HCT116 (cell line): ENCODE measurements around the gene LPO. TPM values are rescaled to one million over a fixed set of nuclear protein-coding genes. Genes with fewer than 3 reads are reported as not detected.

ENCODE experiments used
- ATAC-seq: fragments of 200-7000 bp; cut with Tn5 transposase; 2 replicates; pipeline ENCODE4 v1.9.1; 2020; ENCODE audit warnings: mild to moderate bottlenecking, moderate library complexity
- BruUV-seq: library from RNA; stranded (reverse); fragments of 400-500 nt; replicated peaks from 2 replicates; lab custom pipeline; 2021; lab: Mats Ljungman, UMichigan
- CTCF ChIA-PET: fragments of 300-600 bp; sonication (Branson Sonifier 250); formaldehyde crosslinking; loops from one replicate; lab custom pipeline; 2021; ENCODE audit warnings: antibody characterized with exemption; lab: Charles Lee
- POLR2A ChIA-PET: fragments of 300-600, 350-600 bp; sonication (Branson Sonifier 250); formaldehyde crosslinking; loops from one replicate; lab custom pipeline; 2021; ENCODE audit warnings: antibody characterized with exemption; lab: Charles Lee
- RAD21 ChIA-PET, 2 experiments: fragments of 300-600 bp; sonication (Branson Sonifier 250); formaldehyde crosslinking; loops; one replicate each; lab custom pipeline; 2023; ENCODE audit warnings: low total read pairs in 2 of 2; ENCODE audit not compliant: uncharacterized antibody in 2 of 2, unreplicated experiment in 2 of 2, low non-redundant PET in 1 of 2; lab: Charles Lee
- DNase-seq: peaks from one replicate; pipeline ENCODE4 v3.0.0-alpha.2; 2010; ENCODE audit warnings: low read depth, low spot score
- H2AFZ ChIP-seq: fragments of 200-600 bp; shearing (Covaris generic), sonication (generic); 2 replicates; pipeline ENCODE4 v1.6.1; 2017; ENCODE audit warnings: low read depth, mixed run types, mixed read lengths, antibody characterized with exemption, low read length; ENCODE audit not compliant: poor library complexity, severe bottlenecking
- H3K27ac ChIP-seq: 2 replicates; pipeline ENCODE4 v1.5.1; 2012; ENCODE audit warnings: low read depth, low read length
- H3K27me3 ChIP-seq: fragments of 200-600 bp; sonication (generic); 2 replicates; pipeline ENCODE4 v1.6.1; 2016; ENCODE audit warnings: mixed run types, low read length, mixed read lengths; ENCODE audit not compliant: insufficient read depth
- H3K36me3 ChIP-seq, 2 experiments: fragments of 200-500 bp in 1 of 2; fragments of 200-600 bp in 1 of 2; sonication (Bioruptor generic) in 1 of 2; sonication (generic) in 1 of 2; 2 replicates each; pipeline versions ENCODE4 v1.5.1 to v1.6.1; 2014 to 2016; ENCODE audit warnings: low read length in 2 of 2, inconsistent platforms in 1 of 2, mixed read lengths in 1 of 2, mixed run types in 1 of 2; ENCODE audit not compliant: insufficient read depth in 2 of 2, control insufficient read depth in 1 of 2
- H3K4me1 ChIP-seq, 2 experiments: fragments of 200-600 bp in 1 of 2; sonication (generic) in 1 of 2; 2 replicates each; pipeline versions ENCODE4 v1.5.1 to v1.6.1; 2012 to 2017; ENCODE audit warnings: low read length in 2 of 2, inconsistent platforms in 1 of 2, mild to moderate bottlenecking in 1 of 2, mixed read lengths in 1 of 2, mixed run types in 1 of 2, moderate library complexity in 1 of 2; ENCODE audit not compliant: insufficient read depth in 2 of 2, control insufficient read depth in 1 of 2
- H3K4me2 ChIP-seq: fragments of 200-600 bp; sonication (generic); 2 replicates; pipeline ENCODE4 v1.6.1; 2017; ENCODE audit warnings: mixed run types, low read length, mixed read lengths
- H3K4me3 ChIP-seq, 2 experiments: fragments of 200-600 bp in 1 of 2; sonication (generic) in 1 of 2; replicated peaks in 1 of 2; 2 replicates each; pipeline ENCODE4 v1.5.1; 2011 to 2016; ENCODE audit warnings: low read length in 2 of 2, control low read depth in 1 of 2, low read depth in 1 of 2, mild to moderate bottlenecking in 1 of 2, mixed read lengths in 1 of 2, mixed run types in 1 of 2
- H3K79me2 ChIP-seq: fragments of 200-600 bp; sonication (generic); 2 replicates; pipeline ENCODE4 v1.6.1; 2017; ENCODE audit warnings: mild to moderate bottlenecking, mixed run types, low read length, moderate library complexity, mixed read lengths; ENCODE audit not compliant: insufficient read depth
- H3K9ac ChIP-seq: fragments of 200-600 bp; sonication (generic); 2 replicates; pipeline ENCODE4 v1.6.1; 2016; ENCODE audit warnings: low read length, mixed read lengths
- H3K9me2 ChIP-seq: fragments of 200-600 bp; sonication (generic), shearing (Covaris generic); 2 replicates; pipeline ENCODE4 v1.6.1; 2017; ENCODE audit warnings: mixed run types, mild to moderate bottlenecking, moderate library complexity; ENCODE audit not compliant: insufficient read depth
- H3K9me3 ChIP-seq, 2 experiments: fragments of 200-500 bp in 1 of 2; fragments of 200-600 bp in 1 of 2; sonication (Bioruptor generic) in 1 of 2; sonication (generic) in 1 of 2; 2 replicates each; pipeline ENCODE4 v1.6.1; 2014 to 2017; ENCODE audit warnings: low read length in 2 of 2, mixed read lengths in 2 of 2, inconsistent platforms in 1 of 2, low read depth in 1 of 2, mild to moderate bottlenecking in 1 of 2, mixed run types in 1 of 2, moderate library complexity in 1 of 2; ENCODE audit not compliant: control insufficient read depth in 1 of 2, insufficient read depth in 1 of 2
- H4K20me1 ChIP-seq: fragments of 200-600 bp; sonication (generic), shearing (Covaris generic); 2 replicates; pipeline ENCODE4 v1.6.1; 2017; ENCODE audit warnings: mixed run types, mild to moderate bottlenecking, moderate library complexity; ENCODE audit not compliant: insufficient read depth
- CEBPB ChIP-seq: IDR thresholded peaks from 2 replicates; pipeline ENCODE4 v1.6.1; 2012; ENCODE audit warnings: low read depth
- CTCF ChIP-seq, 3 experiments: fragments of 200-600 bp in 1 of 3; sonication (generic) in 1 of 3; IDR thresholded peaks in 2 of 3; conservative IDR thresholded peaks in 1 of 3; 2 replicates each; pipeline ENCODE4 v1.5.1; 2012 to 2017; ENCODE audit warnings: low read depth in 2 of 3, low read length in 2 of 3, antibody characterized with exemption in 1 of 3, borderline replicate concordance in 1 of 3, control low read depth in 1 of 3, mild to moderate bottlenecking in 1 of 3, mixed read lengths in 1 of 3, mixed run types in 1 of 3, moderate library complexity in 1 of 3; ENCODE audit not compliant: insufficient read depth in 1 of 3
- EGR1 ChIP-seq: IDR thresholded peaks from 2 replicates; pipeline ENCODE4 v1.6.1; 2012; ENCODE audit warnings: low read depth
- ELF1 ChIP-seq: IDR thresholded peaks from 2 replicates; pipeline ENCODE4 v1.6.1; 2012; ENCODE audit warnings: low read depth, borderline replicate concordance
- EZH2 ChIP-seq: fragments of 200-600 bp; sonication (generic); IDR thresholded peaks from 2 replicates; pipeline ENCODE4 v1.6.1; 2017; ENCODE audit warnings: antibody characterized with exemption, mixed run types
- EZH2phosphoT487 ChIP-seq: fragments of 200-600 bp; IDR thresholded peaks from 2 replicates; pipeline ENCODE4 v1.6.1; 2018; ENCODE audit warnings: antibody characterized with exemption, borderline replicate concordance
- JUND ChIP-seq: IDR thresholded peaks from 2 replicates; pipeline ENCODE4 v1.6.1; 2012
- MAX ChIP-seq: IDR thresholded peaks from 2 replicates; pipeline ENCODE4 v1.6.1; 2012
- POLR2AphosphoS5 ChIP-seq: IDR thresholded peaks from 2 replicates; pipeline ENCODE4 v1.6.1; 2011; ENCODE audit warnings: mild to moderate bottlenecking, low read depth, low read length, moderate library complexity
- RAD21 ChIP-seq: IDR thresholded peaks from 2 replicates; pipeline ENCODE4 v1.6.1; 2012; ENCODE audit warnings: low read depth, mild to moderate bottlenecking
- SIN3A ChIP-seq: IDR thresholded peaks from 2 replicates; pipeline ENCODE4 v1.6.1; 2012; ENCODE audit warnings: low read depth
- SP1 ChIP-seq: IDR thresholded peaks from 2 replicates; pipeline ENCODE4 v1.6.1; 2012; ENCODE audit warnings: low read depth
- SRF ChIP-seq: IDR thresholded peaks from 2 replicates; pipeline ENCODE4 v1.6.1; 2012; ENCODE audit warnings: low read depth
- TCF7L2 ChIP-seq: IDR thresholded peaks from 2 replicates; pipeline ENCODE4 v1.7.0; 2011; ENCODE audit warnings: borderline replicate concordance, inconsistent platforms; ENCODE audit not compliant: insufficient read depth, insufficient read length; ENCODE audit errors: extremely low read depth
- ZFX ChIP-seq: fragments of 450-650 bp; IDR thresholded peaks from 2 replicates; pipeline ENCODE4 v1.6.1; 2017
- ZNF274 ChIP-seq: fragments of 200-500 bp; sonication (Bioruptor generic); IDR thresholded peaks from 2 replicates; pipeline ENCODE4 v1.6.1; 2014; ENCODE audit warnings: mild to moderate bottlenecking, low read depth, low read length, inconsistent platforms
- intact Hi-C: fragments of 100-400 bp; cut with micrococcal nuclease; formaldehyde crosslinking; loops from 2 replicates; pipeline ENCODE4 v1.10.0; 2022
- total RNA-seq: library from RNA; stranded (reverse); gene quantifications from one replicate; pipeline ENCODE4 v1.2.1, GENCODE V29; 2021; ENCODE audit not compliant: unreplicated experiment

LPO gene
- total RNA-seq, 1 experiment from 2014 or later, result not detected

DNA sequence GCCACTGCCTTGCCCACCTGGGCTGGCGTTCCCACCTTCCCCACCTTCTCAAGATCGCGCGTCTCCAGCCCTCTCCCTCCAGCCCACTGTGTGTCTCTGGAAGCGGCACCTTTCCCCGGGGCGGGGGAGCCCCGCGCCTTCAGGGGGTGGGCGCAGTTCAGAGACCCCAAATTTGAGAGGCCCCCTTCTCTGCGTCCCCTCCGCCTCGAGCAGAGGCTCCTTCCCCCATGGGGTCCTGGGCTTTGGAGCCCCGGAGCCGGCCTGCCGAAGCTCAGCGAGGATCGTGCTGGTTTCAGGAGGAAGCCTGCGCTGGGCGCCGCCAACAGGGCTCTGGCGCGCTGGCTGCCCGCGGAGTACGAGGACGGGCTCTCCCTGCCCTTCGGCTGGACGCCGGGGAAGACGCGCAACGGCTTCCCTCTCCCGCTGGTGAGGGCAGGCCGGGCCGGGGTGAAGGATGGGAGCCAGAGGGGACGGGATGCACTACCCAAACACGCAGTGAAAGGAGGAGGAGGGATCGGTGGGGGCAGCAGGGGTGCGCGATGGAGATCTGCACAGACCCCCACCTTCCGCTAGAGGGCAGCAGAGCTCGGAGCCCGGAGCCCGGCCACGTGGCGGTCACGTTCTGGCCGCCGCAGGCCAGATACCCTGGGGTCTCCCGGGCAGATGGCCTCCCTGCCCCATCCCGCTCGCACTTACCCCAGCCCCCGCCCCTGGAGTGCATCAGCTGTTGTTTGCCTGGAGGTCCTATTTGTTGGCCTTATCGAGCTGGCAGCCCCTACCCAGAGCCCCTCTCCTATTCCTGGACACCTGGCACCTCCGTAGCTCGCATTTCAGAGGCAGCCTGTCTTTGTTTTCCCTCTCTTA is 11.1 kb downstream of the LPO start (continued):
- TF ChIP-seq CTCF (IDR thresholded peaks at IDR 0.05 in 2 of 3, conservative IDR thresholded peaks at IDR 0.05 in 1 of 3; ENCODE audit: borderline replicate concordance in 1 of 3, insufficient read depth in 1 of 3, low read depth in 2 of 3, low read length in 2 of 3), result peak; percentile 68 to 96 (median 92); a peak in 5 of 6 replicates
- peak; percentile 100 for TF ChIP-seq MAX
- no peak for TF ChIP-seq EGR1
- no peak for TF ChIP-seq EZH2phosphoT487

DNA sequence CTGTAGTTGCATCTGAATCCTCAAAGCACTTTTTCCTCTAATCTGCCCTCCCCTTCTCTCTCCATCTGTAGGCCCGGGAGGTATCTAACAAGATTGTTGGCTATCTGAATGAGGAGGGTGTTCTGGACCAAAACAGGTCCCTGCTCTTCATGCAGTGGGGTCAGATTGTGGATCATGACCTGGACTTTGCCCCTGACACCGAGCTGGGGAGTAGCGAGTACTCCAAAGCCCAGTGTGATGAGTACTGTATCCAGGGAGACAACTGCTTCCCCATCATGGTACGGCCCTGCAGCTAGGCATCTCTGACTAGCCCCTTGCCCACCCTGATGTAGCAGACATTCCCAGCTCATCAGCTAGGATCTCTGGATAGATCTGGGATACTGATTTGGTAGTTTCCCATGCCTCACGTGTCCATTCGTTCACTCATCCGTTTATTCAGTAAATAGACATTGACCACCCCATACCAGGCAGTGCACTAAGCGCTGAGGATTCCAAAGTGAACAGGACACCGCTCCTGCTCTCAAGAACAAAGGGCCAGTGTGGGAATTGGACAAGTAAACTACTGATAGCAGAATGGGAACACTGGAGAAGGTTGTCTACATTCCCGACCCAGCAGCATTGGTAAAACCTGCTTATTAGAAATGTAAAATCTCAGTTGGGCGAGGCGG is 12.1 kb downstream of the LPO start:
- H2AFZ ChIP-seq, result peak overlapping the region; percentile 85
- POLR2A ChIA-PET, result interaction anchor here (1.0 kb wide), 1 partner anchor 14 kb away, joined by 3 read pairs; no protein-coding TSS in a partner anchor
- intact Hi-C loops, result no loop called here

More for the DNA sequence above, 12.1 kb downstream of the LPO start:
- Histone ChIP-seq H3K4me1 (peaks cover 0 to 11% of the 10 kb centered on the region in 2 experiments; a peak in 2 of 4 replicates), H3K27ac (no peak overlapping the region), H3K9me2 (no peaks in the 10 kb centered on the region), H3K4me2 (no peak overlapping the region), H3K9me3 (no peaks in the 10 kb centered on the region), H3K9ac (no peak overlapping the region), H3K36me3 (no peaks in the 10 kb centered on the region), H3K4me3 (no peak overlapping the region), H3K27me3 (no peaks in the 10 kb centered on the region), H3K79me2 (no peaks in the 10 kb centered on the region), H4K20me1 (no peaks in the 10 kb centered on the region)
- ATAC-seq (no peak), DNase-seq (no peak)
- ChIA-PET CTCF (interaction anchor here (0.7 to 1.9 kb wide), 12 partner anchors 8 to 196 kb away, joined by 3 to 12 read pairs (median 3); partner anchors contain the start of gene RNF43), RAD21 (interaction anchor here in 1 of 2 experiments (0.8 kb wide), 1 partner anchor 51 kb away, joined by 3 read pairs; no protein-coding TSS in a partner anchor)
- BruUV-seq, result no TSS peak
- no peak for TF ChIP-seq RAD21
- TF ChIP-seq EZH2phosphoT487, result no peak
- no peak for TF ChIP-seq EZH2
- no peak for TF ChIP-seq EGR1
- TF ChIP-seq CTCF (IDR thresholded peaks at IDR 0.05 in 2 of 3, conservative IDR thresholded peaks at IDR 0.05 in 1 of 3; ENCODE audit: borderline replicate concordance in 1 of 3, insufficient read depth in 1 of 3, low read depth in 2 of 3, low read length in 2 of 3), result no peak
- no peak for TF ChIP-seq SIN3A
- TF ChIP-seq CEBPB, result no peak
- no peak for TF ChIP-seq ZFX
- TF ChIP-seq POLR2AphosphoS5, result no peak
- TF ChIP-seq SP1, result no peak
- TF ChIP-seq MAX, result no peak
- TF ChIP-seq ELF1, result no peak
- TF ChIP-seq TCF7L2, result no peak
- no peak for TF ChIP-seq ZNF274
- TF ChIP-seq SRF, result no peak
- no peak for TF ChIP-seq JUND
